Endothelial cell of umbilical vein (primary cell): ENCODE data around the gene IL1RL2. TPM values are rescaled to one million over a fixed set of nuclear protein-coding genes. Genes with fewer than 3 reads are reported as not detected.

Experiments
- BruUV-seq: library from RNA; stranded (reverse); fragments of 400-500 nt; replicated peaks from 2 replicates; lab custom pipeline; 2021; lab: Mats Ljungman, UMichigan
- CTCF ChIA-PET: fragments of 300-600, 350-600 bp; sonication (Branson Sonifier 250); formaldehyde crosslinking; loops from one replicate; lab custom pipeline; 2021; ENCODE audit warnings: antibody characterized with exemption, inconsistent platforms; lab: Charles Lee
- POLR2A ChIA-PET: fragments of 300-600, 350-600 bp; sonication (Branson Sonifier 250); formaldehyde crosslinking; loops from one replicate; lab custom pipeline; 2021; ENCODE audit warnings: antibody characterized with exemption, inconsistent platforms; lab: Charles Lee
- DNase-seq: peaks from one replicate; pipeline ENCODE4 v3.0.0-alpha.2; 2011; ENCODE audit warnings: low read depth, low spot score
- FAIRE-seq: peaks from 2 replicates; lab custom pipeline; 2011; peaks lifted over from hg19 to GRCh38; lab: Jason Lieb, UNC
- H2AFZ ChIP-seq: 2 replicates; pipeline ENCODE4 v1.6.0; 2012; ENCODE audit warnings: low read depth, low read length, control low read depth, inconsistent platforms
- H3K27ac ChIP-seq: 2 replicates; pipeline ENCODE4 v1.5.1; 2011; ENCODE audit warnings: low read depth, mild to moderate bottlenecking, control low read depth, low read length, moderate library complexity; ENCODE audit not compliant: insufficient read depth
- H3K27me3 ChIP-seq, 2 experiments: 2 replicates each; pipeline versions ENCODE4 v1.6.0 to v1.6.1; 2011; ENCODE audit warnings: low read length in 2 of 2, mixed read lengths in 1 of 2; ENCODE audit not compliant: control insufficient read depth in 2 of 2, insufficient read depth in 2 of 2
- H3K36me3 ChIP-seq, 2 experiments: 2 replicates in 1 of 2; 3 replicates in 1 of 2; pipeline ENCODE4 v1.5.1; 2011; ENCODE audit warnings: low read length in 2 of 2, mild to moderate bottlenecking in 1 of 2, moderate library complexity in 1 of 2; ENCODE audit not compliant: control insufficient read depth in 2 of 2, insufficient read depth in 2 of 2; ENCODE audit errors: extremely low read depth in 1 of 2
- H3K4me1 ChIP-seq: 3 replicates; pipeline ENCODE4 v1.5.1; 2011; ENCODE audit warnings: mild to moderate bottlenecking, low read length; ENCODE audit not compliant: control insufficient read depth, insufficient read depth; ENCODE audit errors: extremely low read depth
- H3K4me2 ChIP-seq: 2 replicates; pipeline ENCODE4 v1.6.1; 2011; ENCODE audit warnings: low read length, control low read depth, mixed read lengths; ENCODE audit not compliant: insufficient read depth
- H3K4me3 ChIP-seq, 3 experiments: fragments of 200-600 bp in 1 of 3; sonication (generic), shearing (Covaris generic) in 1 of 3; replicated peaks in 1 of 3; 2 replicates each; pipeline ENCODE4 v1.5.1; 2011 to 2016; ENCODE audit warnings: control low read depth in 3 of 3, low read length in 3 of 3, mild to moderate bottlenecking in 2 of 3, inconsistent platforms in 1 of 3, low read depth in 1 of 3, moderate library complexity in 1 of 3; ENCODE audit not compliant: insufficient read depth in 1 of 3
- H3K79me2 ChIP-seq: 2 replicates; pipeline ENCODE4 v1.6.0; 2012; ENCODE audit warnings: low read length, inconsistent platforms; ENCODE audit not compliant: control insufficient read depth, insufficient read depth
- H3K9ac ChIP-seq: replicated peaks from 2 replicates; pipeline ENCODE3; 2011; ENCODE audit warnings: low read length, control low read depth; ENCODE audit not compliant: insufficient read depth; ENCODE audit errors: extremely low read depth
- H3K9me1 ChIP-seq: replicated peaks from 3 replicates; pipeline ENCODE4 v1.6.0; 2011; ENCODE audit warnings: mild to moderate bottlenecking, low read length; ENCODE audit not compliant: control insufficient read depth, insufficient read depth; ENCODE audit errors: extremely low read depth
- H3K9me3 ChIP-seq: replicated peaks from 2 replicates; pipeline ENCODE4 v1.5.1; 2012; ENCODE audit warnings: low read length, inconsistent platforms; ENCODE audit not compliant: control insufficient read depth, insufficient read depth
- H4K20me1 ChIP-seq: replicated peaks from 2 replicates; pipeline ENCODE3; 2011; ENCODE audit warnings: mild to moderate bottlenecking, low read length; ENCODE audit not compliant: control insufficient read depth, insufficient read depth; ENCODE audit errors: extremely low read depth
- EZH2 ChIP-seq: IDR thresholded peaks from 2 replicates; pipeline ENCODE4 v1.6.1; 2012; ENCODE audit warnings: borderline replicate concordance, low read depth, mild to moderate bottlenecking, moderate library complexity, low read length, inconsistent platforms; ENCODE audit not compliant: severe bottlenecking
- GATA2 ChIP-seq: IDR thresholded peaks from 2 replicates; pipeline ENCODE4 v1.7.0; 2011; ENCODE audit warnings: low read depth, mild to moderate bottlenecking, moderate library complexity, mixed read lengths, low read length; ENCODE audit not compliant: insufficient read length, insufficient read depth
- JUN ChIP-seq: IDR thresholded peaks from 2 replicates; pipeline ENCODE4 v1.6.1; 2011; ENCODE audit warnings: borderline replicate concordance, low read depth; ENCODE audit not compliant: insufficient read length, insufficient read depth
- POLR2A ChIP-seq: IDR thresholded peaks from 2 replicates; pipeline ENCODE4 v1.6.1; 2012; ENCODE audit warnings: low read depth, mild to moderate bottlenecking, control low read depth, low read length
- POLR2AphosphoS5 ChIP-seq: IDR thresholded peaks from 2 replicates; pipeline ENCODE4 v1.6.1; 2012; ENCODE audit warnings: low read depth, mild to moderate bottlenecking, control low read depth, low read length, moderate library complexity; ENCODE audit not compliant: insufficient read depth
- dilution Hi-C: fragments of 300-500 bp; cut with MboI; formaldehyde crosslinking; loops from one replicate; pipeline ENCODE4 v1.15.0; 2019; ENCODE audit warnings: low sequenced_read_pairs; ENCODE audit not compliant: extremely low pct_ligation_motif_present
- intact Hi-C: fragments of 100-400 bp; cut with micrococcal nuclease; formaldehyde crosslinking; loops from one replicate; pipeline ENCODE4 v1.10.0; 2022
- polyA plus RNA-seq, 4 experiments: library from polyadenylated mRNA; depleted of rRNA in 3 of 4; stranded (reverse) in 3 of 4; unstranded in 1 of 4; fragments of >200 nt; gene quantifications; 2 replicates each; pipeline versions ENCODE4 v1.2.1 to v1.2.3, GENCODE V29; 2011 to 2012; ENCODE audit warnings: missing spikeins in 1 of 4
- total RNA-seq: library from RNA; stranded (reverse); gene quantifications from 2 replicates; pipeline ENCODE4 v1.2.3, GENCODE V29; 2021
- TF ChIP-seq, protein P1 (sequence below), 2 donors: IDR thresholded peaks; 1 replicate in 1 of 2; 2 replicates in 1 of 2; pipeline ENCODE4 v1.5.1; 2011; ENCODE audit warnings: low read length in 2 of 2, mild to moderate bottlenecking in 2 of 2, moderate library complexity in 2 of 2, control low read depth in 1 of 2, inconsistent platforms in 1 of 2, low read depth in 1 of 2; ENCODE audit not compliant: insufficient read depth in 1 of 2; ENCODE audit errors: extremely low read depth in 1 of 2
- TF ChIP-seq, protein P2 (sequence below): IDR thresholded peaks from 2 replicates; pipeline ENCODE4 v1.6.1; 2011; ENCODE audit not compliant: insufficient read depth, insufficient read length

IL1RL2 gene
- total and polyA plus RNA-seq, 2 donors (not counting 3 experiments of a cell fraction or from before 2014, with no cell fraction given) = 0.11 TPM; not detected in 1

DNA sequence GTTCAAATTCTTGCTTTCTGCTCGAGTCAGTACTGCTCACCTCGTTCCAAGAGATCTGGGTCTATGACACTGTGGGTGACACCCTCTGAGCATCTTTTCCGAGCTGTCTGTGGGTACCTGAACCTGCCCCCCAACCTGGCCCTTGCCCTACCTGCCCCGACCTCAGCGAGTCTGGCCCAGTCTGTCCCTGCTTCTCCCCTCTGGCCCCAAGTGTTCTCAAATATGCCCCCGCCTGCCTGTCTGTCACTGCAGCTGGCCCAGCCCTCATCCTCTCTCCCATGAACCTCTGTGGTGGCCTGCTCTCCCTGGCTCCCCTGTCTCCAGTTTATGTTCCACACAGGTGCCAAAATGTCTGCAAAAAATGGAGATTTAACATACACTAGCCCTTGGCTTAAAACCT, 32.5 kb upstream of the IL1RL2 start:
- Histone ChIP-seq H4K20me1 (no peaks in the 10 kb centered on the region), H3K79me2 (no peaks in the 10 kb centered on the region), H3K4me1 (peaks cover 8% of the 10 kb centered on the region), H3K27ac (no peak overlapping the region), H3K9me3 (no peaks in the 10 kb centered on the region), H3K4me3 (no peak overlapping the region), H3K9ac (no peak overlapping the region), H3K4me2 (no peak overlapping the region), H3K36me3 (peaks cover 0 to 4% of the 10 kb centered on the region in 2 experiments), H2AFZ (no peak overlapping the region), H3K9me1 (no peaks in the 10 kb centered on the region), H3K27me3 (no peaks in the 10 kb centered on the region)
- DNase-seq (no peak), FAIRE-seq (no peak)
- dilution Hi-C loops (no loop called here), intact Hi-C loops (no loop called here)
- no TSS peak for BruUV-seq
- POLR2A ChIA-PET = no interaction called here
- TF ChIP-seq POLR2AphosphoS5 (no peak), JUN (no peak)
- TF ChIP-seq, protein P1, sequence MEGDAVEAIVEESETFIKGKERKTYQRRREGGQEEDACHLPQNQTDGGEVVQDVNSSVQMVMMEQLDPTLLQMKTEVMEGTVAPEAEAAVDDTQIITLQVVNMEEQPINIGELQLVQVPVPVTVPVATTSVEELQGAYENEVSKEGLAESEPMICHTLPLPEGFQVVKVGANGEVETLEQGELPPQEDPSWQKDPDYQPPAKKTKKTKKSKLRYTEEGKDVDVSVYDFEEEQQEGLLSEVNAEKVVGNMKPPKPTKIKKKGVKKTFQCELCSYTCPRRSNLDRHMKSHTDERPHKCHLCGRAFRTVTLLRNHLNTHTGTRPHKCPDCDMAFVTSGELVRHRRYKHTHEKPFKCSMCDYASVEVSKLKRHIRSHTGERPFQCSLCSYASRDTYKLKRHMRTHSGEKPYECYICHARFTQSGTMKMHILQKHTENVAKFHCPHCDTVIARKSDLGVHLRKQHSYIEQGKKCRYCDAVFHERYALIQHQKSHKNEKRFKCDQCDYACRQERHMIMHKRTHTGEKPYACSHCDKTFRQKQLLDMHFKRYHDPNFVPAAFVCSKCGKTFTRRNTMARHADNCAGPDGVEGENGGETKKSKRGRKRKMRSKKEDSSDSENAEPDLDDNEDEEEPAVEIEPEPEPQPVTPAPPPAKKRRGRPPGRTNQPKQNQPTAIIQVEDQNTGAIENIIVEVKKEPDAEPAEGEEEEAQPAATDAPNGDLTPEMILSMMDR (IDR thresholded peaks at IDR 0.05; ENCODE audit: extremely low read depth in 1 of 2, insufficient read depth in 1 of 2, low read depth in 1 of 2, low read length in 2 of 2) = no peak
- CTCF ChIA-PET = interaction anchor here (0.8 to 2.0 kb wide), 2 partner anchors 11 to 86 kb away, joined by 3 to 7 read pairs; partner anchors contain the start of gene IL1R1

- FAIRE-seq = no peak
- DNase-seq = no peak
- Histone ChIP-seq H4K20me1 (no peaks in the 10 kb centered on the region), H3K79me2 (no peaks in the 10 kb centered on the region), H3K9ac (no peak overlapping the region), H3K9me3 (no peaks in the 10 kb centered on the region), H3K36me3 (peaks cover 0 to 4% of the 10 kb centered on the region in 2 experiments), H2AFZ (no peak overlapping the region), H3K4me1 (peaks cover 4% of the 10 kb centered on the region), H3K9me1 (no peaks in the 10 kb centered on the region), H3K4me2 (no peak overlapping the region), H3K4me3 (no peak overlapping the region), H3K27ac (no peak overlapping the region), H3K27me3 (no peaks in the 10 kb centered on the region)
- POLR2A ChIA-PET = no interaction called here
- dilution Hi-C loops (no loop called here), intact Hi-C loops (no loop called here)
- no TSS peak for BruUV-seq
- CTCF ChIA-PET = interaction anchor here (1.2 to 2.5 kb wide), 3 partner anchors 11 to 135 kb away, joined by 3 to 10 read pairs (median 5); no protein-coding TSS in a partner anchor
- TF ChIP-seq POLR2A = no peak
- TF ChIP-seq GATA2 = no peak
- no peak for TF ChIP-seq EZH2
- TF ChIP-seq JUN = no peak
- TF ChIP-seq, protein P2, sequence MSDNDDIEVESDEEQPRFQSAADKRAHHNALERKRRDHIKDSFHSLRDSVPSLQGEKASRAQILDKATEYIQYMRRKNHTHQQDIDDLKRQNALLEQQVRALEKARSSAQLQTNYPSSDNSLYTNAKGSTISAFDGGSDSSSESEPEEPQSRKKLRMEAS = no peak
- TF ChIP-seq POLR2AphosphoS5 = no peak
Observed at GRCh38 chr2:102154946-102155702, 31.7 kb upstream of the IL1RL2 start.
